COR-L47 (cell line): Measurements from ENCODE around the gene STK35.

ENCODE experiments used
- DNase-seq: peaks from one replicate; lab custom pipeline; 2025; lab: John Stamatoyannopoulos, UW

The STK35 gene

DNA sequence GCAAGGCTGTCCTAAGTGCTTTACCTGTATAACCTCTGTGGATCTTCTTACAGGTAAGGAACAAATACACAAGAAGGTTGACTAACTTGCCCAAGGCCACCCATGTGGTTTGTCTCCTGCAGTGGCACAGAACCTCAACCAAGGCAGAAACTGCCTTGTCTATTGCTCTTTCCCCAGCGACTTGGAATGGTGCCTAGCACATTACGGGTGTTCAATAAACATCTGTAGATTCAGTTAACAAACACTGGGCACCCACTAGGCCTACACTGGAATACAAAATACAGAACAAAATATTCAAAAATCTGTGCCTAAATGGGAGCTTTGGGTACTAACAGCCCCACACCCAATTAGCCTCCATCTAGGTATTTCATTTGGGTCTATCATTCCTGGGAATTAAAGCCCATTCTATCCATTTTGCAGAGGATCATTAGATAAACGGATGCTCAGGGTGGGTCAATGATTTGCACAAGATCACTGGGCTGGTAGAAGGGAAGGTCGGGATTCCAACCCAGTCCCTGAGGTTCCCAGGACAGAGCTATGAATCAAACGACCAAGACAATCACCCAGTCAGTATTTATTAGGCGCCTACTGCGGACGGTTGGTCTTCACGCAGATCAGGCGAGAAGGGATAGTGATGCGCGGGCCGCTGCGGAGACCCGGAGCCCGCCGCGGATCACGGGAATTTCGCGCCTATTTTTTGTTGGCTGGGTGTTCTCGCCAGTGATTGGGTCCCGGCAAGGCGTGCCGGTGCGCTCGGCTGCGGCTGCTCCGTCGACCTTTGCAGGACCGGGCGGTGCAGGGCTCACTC, at the start of gene STK35:
STK35 (plus strand) TSS at position 771 of the 808 bp plus-strand sequence. CDS start 55 bp downstream, outside the sequence.
- DNase-seq = peak; percentile 79

DNA sequence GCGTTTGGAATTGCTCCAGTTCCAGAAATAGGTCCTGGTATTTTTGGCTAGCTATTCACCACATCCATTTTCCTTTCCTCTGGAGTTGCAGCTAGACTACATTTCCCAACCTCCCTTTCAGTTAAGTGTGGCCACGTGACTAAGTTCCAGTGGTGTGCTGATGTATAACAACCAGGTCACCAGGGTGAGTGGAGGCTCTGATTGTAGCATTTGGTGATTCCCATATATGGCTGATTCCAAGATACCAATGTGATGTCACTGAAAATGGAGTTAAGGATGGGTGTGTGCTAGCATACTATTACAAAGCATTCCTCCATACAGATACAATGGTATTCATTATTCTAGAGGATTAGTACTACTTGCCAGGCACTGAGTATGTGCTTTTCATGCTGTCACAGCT, 49.7 kb upstream of the STK35 start:
- DNase-seq = no peak

DNA sequence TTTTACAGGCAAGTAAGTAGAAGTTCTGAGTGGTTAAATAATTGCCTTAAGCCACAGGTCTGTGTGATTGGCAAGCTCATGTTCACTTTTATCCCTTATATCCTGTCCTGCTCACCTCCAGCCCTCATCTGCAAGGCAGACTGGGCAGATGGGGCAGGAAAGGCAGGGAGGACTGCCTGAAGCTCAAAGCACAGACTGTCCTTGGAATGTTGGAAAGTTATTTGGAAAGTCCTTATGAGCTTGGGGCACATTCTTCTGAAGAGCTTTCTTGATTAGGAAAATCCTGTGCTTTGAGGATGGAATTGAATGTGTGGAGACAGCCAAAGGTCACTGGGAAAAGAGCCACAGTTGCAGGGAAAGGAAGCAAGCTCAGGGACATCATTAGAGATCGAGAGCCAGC, 48.9 kb upstream of the STK35 start:
- DNase-seq = no peak

- no peak for DNase-seq
Observed at GRCh38 chr20:2053615-2054014, 48.0 kb upstream of the STK35 start.

DNA sequence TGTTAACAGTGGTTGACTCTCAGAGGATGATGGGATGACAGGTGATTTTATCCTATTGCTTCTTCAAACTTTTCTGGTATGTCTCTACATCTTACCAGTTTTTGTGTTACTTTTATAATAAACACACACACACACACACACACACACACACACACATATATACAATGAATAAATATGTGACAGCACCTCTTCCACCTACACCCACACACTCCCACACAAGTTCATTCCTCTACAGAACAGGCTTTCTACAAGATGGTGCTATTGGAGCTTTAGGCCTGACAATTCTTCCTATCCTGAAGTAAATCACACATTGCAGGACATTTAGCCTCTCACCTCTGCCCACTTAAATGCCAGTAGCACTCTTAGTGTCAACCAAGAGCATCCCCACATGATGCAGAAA, 46.7 kb upstream of the STK35 start:
- DNase-seq = no peak

DNA sequence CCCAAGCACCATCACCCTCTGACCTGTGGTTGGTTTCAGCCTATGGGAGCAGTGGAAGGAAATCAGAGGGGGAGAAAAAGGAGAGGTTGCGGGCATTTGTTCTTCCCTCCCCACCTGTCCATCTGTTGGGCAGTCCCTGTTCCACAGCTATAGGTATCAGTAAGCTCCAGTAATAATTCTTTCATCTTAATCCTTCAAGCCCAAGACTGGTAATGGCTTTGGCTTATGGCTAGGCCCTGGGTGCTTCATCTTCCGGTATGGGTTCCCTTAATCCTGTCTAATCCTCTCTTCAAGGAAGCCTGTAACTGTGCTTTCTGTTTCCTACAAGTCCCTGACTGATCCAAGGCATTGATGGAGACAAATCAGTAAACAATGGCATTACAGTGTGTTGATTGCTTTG, 42.2 kb upstream of the STK35 start:
- DNase-seq = no peak

- DNase-seq = no peak
Observed at GRCh38 chr20:2065099-2065498, 36.5 kb upstream of the STK35 start.

DNA sequence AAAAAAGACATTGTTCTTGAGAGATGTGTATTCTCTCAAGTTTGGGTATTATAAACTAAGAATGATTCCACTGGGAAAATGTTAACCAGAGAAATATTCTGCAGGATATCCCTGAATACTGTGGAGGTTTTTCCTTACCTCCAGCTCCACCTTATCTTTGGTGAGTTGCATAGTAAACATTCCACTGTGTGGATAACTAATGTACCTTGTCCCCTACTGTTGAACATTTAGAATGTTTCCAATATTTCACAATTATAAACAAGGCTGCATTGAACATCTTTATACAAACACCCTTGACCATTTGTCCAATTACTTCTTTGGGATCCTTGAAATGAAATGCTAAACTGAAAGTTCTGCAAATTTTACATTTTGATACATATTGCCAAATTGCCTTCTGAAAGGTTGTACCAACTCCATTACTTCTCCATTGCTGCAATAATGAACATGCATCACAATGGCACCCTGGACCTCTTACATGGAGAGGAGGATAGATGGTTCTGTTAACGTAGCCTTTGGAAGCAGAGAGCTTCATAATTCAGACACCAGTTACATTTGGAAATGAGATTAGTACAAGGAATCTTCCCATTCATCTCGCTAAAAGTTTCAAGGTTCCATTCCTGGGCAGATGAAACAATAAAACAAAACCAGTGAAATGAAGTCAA, 35.0 kb upstream of the STK35 start:
- no peak for DNase-seq

GRCh38 chr20:2080532-2081224, 20.9 kb upstream of the STK35 start:
- DNase-seq = no peak

DNA sequence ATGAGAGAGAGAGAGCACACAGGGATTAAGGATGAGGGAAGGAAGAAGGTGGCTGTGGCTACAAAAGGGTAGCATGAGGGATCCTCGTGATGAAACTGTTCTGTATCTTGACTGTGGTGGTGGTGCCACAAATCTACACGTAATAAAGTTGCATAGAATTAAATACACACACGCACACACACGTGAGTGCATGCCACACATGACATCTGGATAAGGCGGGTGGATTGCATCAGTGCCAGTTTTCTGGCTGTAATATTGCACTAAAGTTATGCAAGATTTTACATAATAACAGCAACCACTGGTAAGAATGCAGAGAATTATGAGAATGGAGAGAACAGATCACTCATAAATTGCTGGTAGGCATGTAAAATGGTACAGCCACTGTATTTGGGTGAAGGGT, 16.9 kb upstream of the STK35 start:
- no peak for DNase-seq

DNA sequence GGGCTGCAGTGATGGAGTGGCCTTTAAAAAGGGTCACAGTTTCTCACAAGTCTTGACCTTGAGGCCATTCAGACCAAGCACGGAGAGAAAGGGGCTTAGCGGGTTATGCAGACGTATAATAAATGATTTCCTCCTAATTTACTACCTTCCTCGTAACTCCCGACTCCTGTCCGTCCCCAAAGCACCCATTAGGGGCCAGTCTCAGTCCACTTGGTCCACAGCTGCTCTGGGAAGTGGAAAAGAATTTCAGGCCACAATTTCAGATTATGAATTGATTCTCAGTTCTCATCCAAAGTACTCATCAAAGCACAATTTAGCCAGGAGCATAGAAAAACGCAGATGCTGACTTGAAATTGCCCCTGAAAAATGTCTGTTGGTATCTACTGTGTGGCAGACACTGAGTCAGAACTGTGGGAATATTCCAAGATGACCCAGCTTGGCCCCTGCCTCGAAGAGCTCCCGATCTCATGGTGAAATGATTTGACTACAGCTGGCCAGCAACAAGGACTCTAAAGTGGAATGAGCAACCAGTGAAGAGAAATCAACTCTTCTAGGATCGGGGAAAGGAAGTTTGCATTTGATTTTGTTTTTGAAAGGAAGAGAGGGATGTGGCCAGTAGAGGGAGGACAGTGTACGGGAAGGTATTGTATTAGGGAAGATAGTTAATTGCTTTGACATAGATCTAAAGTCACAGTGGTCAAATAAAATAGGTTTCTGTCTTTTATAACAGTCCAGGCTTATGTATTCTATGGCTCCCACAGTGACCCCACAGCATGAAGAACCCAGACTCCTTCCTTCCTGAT, 15.2 kb upstream of the STK35 start:
- DNase-seq = no peak

- no peak for DNase-seq
Observed at GRCh38 chr20:2086980-2087377, 14.6 kb upstream of the STK35 start.

DNA sequence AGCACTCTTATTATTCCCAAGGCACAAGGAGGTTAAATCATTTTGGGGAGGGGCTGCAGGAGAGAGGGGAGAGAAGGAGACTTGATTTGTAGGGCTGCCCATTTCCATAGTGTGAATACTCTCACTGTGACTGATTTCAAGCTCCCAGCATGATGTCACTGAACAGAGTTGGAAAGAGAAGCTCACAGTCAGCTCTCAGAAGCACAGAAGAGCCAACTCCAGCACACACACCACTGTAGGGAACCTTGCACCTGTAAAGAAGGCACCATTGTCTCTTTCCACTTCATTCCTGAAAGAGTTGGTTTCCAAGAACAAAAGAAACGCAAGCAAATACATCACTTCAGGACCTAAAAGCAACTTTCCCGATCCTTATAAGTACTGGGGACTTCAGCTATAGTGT, 12.7 kb upstream of the STK35 start:
- no peak for DNase-seq

- DNase-seq = no peak
Observed at GRCh38 chr20:2089447-2089846, 12.2 kb upstream of the STK35 start.

- DNase-seq = peak; percentile 34
Observed at GRCh38 chr20:2093159-2093781, 8.4 kb upstream of the STK35 start.

DNA sequence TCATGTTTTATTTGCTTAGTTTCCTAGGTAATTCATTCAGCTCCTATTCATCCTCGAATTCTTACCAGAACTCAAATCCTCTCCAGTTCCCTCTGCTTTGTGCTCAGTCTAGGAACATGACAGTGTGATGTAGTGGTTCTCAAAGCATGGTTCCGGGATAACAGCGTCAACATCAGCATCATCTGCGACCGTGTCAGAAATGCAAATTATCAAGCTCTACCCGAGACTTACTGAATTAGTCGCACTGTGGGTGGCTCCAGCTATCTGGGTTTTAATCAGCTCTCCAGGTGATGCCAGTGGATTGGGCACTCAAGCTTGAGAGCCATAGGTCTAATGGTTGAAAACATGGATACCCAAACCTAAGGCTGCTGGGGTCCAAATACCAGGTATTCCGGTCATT, 7.7 kb upstream of the STK35 start:
- DNase-seq = no peak

GRCh38 chr20:2101865-2102584, 398 bp downstream of the STK35 start:
- DNase-seq = peak; percentile 89

GRCh38 chr20:2102585-2103460, 1.2 kb downstream of the STK35 start:
- peak; percentile 85 for DNase-seq

DNA sequence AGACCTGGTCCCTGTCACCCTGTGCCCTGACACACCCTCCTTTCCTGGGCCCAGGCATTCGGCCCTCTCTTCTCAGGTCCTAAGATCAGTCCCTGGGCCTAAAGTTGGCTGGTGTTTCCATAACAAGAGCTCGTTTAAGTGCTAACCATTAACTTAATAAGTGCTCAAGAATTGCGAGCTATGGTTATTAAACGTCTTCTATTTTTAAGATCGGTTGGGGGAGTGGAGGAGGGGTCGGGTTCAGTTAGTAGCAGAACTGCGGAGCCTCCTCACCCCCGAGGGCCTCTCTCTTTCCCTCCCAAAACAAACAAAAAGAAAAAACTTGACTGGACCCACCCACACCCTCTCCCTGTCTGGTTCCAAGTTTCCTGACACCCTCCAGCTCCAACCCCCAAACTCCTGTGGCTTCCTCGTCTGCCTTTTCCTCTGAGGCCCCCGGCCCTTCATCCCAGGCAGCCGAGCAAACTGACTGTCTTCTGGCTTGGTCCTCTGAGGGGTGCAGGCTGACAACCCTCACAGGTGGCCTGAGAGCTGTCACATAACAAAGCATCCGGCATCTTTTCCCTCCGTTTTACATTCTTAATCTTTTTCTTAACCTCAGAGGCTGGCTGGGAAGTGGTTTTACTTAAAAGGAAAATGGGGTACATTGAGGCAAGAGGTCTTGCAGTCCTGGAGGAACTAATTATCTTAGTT, 2.0 kb downstream of the STK35 start:
- no peak for DNase-seq
